ENCODE results near the gene ADRA1B. TPM values are rescaled to one million over a fixed set of nuclear protein-coding genes. Genes with fewer than 3 reads are reported as not detected.

ADRA1B gene
- total RNA-seq, 2 donors from 2014 or later: 0.14 to 0.74 TPM

GRCh38 chr5:159877894-159878448, 38.3 kb upstream of the ADRA1B start:
- no peaks in the 10 kb centered on the region for H3K36me3 ChIP-seq
- TF ChIP-seq POLR2A (IDR thresholded peaks at IDR 0.05) (no peak), POLR2AphosphoS5 (IDR thresholded peaks at IDR 0.05) (no peak), CTCF (IDR thresholded peaks at IDR 0.05) (no peak)
- H3K4me1 ChIP-seq (replicated peaks): peaks cover 4% of the 10 kb centered on the region
- H3K27ac ChIP-seq: peak overlapping the region; percentile 21 to 56
- no peaks in the 10 kb centered on the region for H3K27me3 ChIP-seq (replicated peaks; ENCODE audit: insufficient read depth)
- peak; percentile 26 for DNase-seq (ENCODE audit: low spot score)
- no peak overlapping the region for H3K4me3 ChIP-seq
- intact Hi-C loops (cut with DNase I): no loop called here
- no peaks in the 10 kb centered on the region for H3K9me3 ChIP-seq
- 20% methylated on average over 7 of the region's 7 CpGs for WGBS

- Histone ChIP-seq H3K9me3 (no peaks in the 10 kb centered on the region), H3K27ac (peak overlapping the region in 1 of 2 donors; percentile 33), H3K27me3 (replicated peaks; ENCODE audit: insufficient read depth) (no peaks in the 10 kb centered on the region), H3K36me3 (no peaks in the 10 kb centered on the region), H3K4me3 (no peak overlapping the region), H3K4me1 (replicated peaks) (peaks cover 4% of the 10 kb centered on the region)
- intact Hi-C loops (cut with DNase I): no loop called here
- TF ChIP-seq POLR2A (IDR thresholded peaks at IDR 0.05) (no peak), CTCF (IDR thresholded peaks at IDR 0.05) (no peak), POLR2AphosphoS5 (IDR thresholded peaks at IDR 0.05) (no peak)
- no peak for DNase-seq (ENCODE audit: low spot score)
- 6% methylated on average over 11 of the region's 11 CpGs for WGBS
Measured at GRCh38 chr5:159878988-159879471, 37.3 kb upstream of the ADRA1B start.

- Histone ChIP-seq H3K27me3 (replicated peaks; ENCODE audit: insufficient read depth) (no peaks in the 10 kb centered on the region), H3K9me3 (no peaks in the 10 kb centered on the region), H3K4me1 (replicated peaks) (peaks cover 4% of the 10 kb centered on the region), H3K27ac (no peak overlapping the region), H3K36me3 (no peaks in the 10 kb centered on the region), H3K4me3 (no peak overlapping the region)
- no peak for TF ChIP-seq POLR2A (IDR thresholded peaks at IDR 0.05)
- TF ChIP-seq CTCF (IDR thresholded peaks at IDR 0.05): no peak
- TF ChIP-seq POLR2AphosphoS5 (IDR thresholded peaks at IDR 0.05): no peak
- no peak for DNase-seq (ENCODE audit: low spot score)
- intact Hi-C loops (cut with DNase I): no loop called here
- WGBS: 89% methylated on average over 2 of the region's 2 CpGs
Measured at GRCh38 chr5:159880676-159881075, 35.6 kb upstream of the ADRA1B start.

- TF ChIP-seq POLR2AphosphoS5 (IDR thresholded peaks at IDR 0.05): no peak
- TF ChIP-seq POLR2A (IDR thresholded peaks at IDR 0.05): no peak
- TF ChIP-seq CTCF (IDR thresholded peaks at IDR 0.05): no peak
- H3K4me3 ChIP-seq: no peak overlapping the region
- H3K36me3 ChIP-seq: no peaks in the 10 kb centered on the region
- no peaks in the 10 kb centered on the region for H3K27me3 ChIP-seq (replicated peaks; ENCODE audit: insufficient read depth)
- H3K4me1 ChIP-seq (replicated peaks): peaks cover 4% of the 10 kb centered on the region
- WGBS: 72% methylated on average over 2 of the region's 2 CpGs
- intact Hi-C loops (cut with DNase I): no loop called here
- DNase-seq (ENCODE audit: low spot score): no peak
- H3K27ac ChIP-seq: no peak overlapping the region
- no peaks in the 10 kb centered on the region for H3K9me3 ChIP-seq
Measured at GRCh38 chr5:159881967-159882366, 34.3 kb upstream of the ADRA1B start.

GRCh38 chr5:159883522-159883950, 32.7 kb upstream of the ADRA1B start:
- no peaks in the 10 kb centered on the region for H3K4me1 ChIP-seq (replicated peaks)
- H3K9me3 ChIP-seq: no peaks in the 10 kb centered on the region
- no peak for DNase-seq (ENCODE audit: low spot score)
- H3K27me3 ChIP-seq (replicated peaks; ENCODE audit: insufficient read depth): no peaks in the 10 kb centered on the region
- TF ChIP-seq POLR2AphosphoS5 (IDR thresholded peaks at IDR 0.05) (no peak), CTCF (IDR thresholded peaks at IDR 0.05) (no peak), POLR2A (IDR thresholded peaks at IDR 0.05) (no peak)
- no peak overlapping the region for H3K4me3 ChIP-seq
- intact Hi-C loops (cut with DNase I): no loop called here
- no peak overlapping the region for H3K27ac ChIP-seq
- no peaks in the 10 kb centered on the region for H3K36me3 ChIP-seq
